Mesodermal cell (in vitro differentiated cells): Measurements from ENCODE around the gene UBTF.

Experiments used
- H3K27ac ChIP-seq: 2 replicates; pipeline ENCODE4 v1.7.0; 2013; ENCODE audit warnings: mild to moderate bottlenecking, low read depth, low read length, moderate library complexity; ENCODE audit not compliant: severe bottlenecking
- H3K36me3 ChIP-seq: 2 replicates; pipeline ENCODE4 v1.7.1; 2013; ENCODE audit warnings: mild to moderate bottlenecking, low read length, moderate library complexity; ENCODE audit not compliant: control insufficient read depth, insufficient read depth
- H3K4me1 ChIP-seq: one replicate; pipeline ENCODE4 v1.7.1; 2013; ENCODE audit warnings: mild to moderate bottlenecking, low read length; ENCODE audit not compliant: insufficient read depth, control insufficient read depth, poor library complexity, severe bottlenecking
- H3K4me3 ChIP-seq: 2 replicates; pipeline ENCODE4 v1.7.0; 2013; ENCODE audit warnings: low read length, control low read depth, mild to moderate bottlenecking; ENCODE audit not compliant: insufficient read depth, poor library complexity, severe bottlenecking; ENCODE audit errors: extremely low read depth
- H3K9me3 ChIP-seq: 2 replicates; pipeline ENCODE4 v1.7.1; 2013; ENCODE audit warnings: mild to moderate bottlenecking, low read length, moderate library complexity; ENCODE audit not compliant: control insufficient read depth
- WGBS, 2 experiments: methylation state at CpG; one replicate each; pipeline ENCODE4 v1.1.5; 2013; ENCODE audit warnings: missing lambda C conversion rate in 2 of 2; ENCODE audit not compliant: insufficient coverage in 2 of 2; 5-methylcytosine and 5-hydroxymethylcytosine counted together

UBTF gene

GRCh38 chr17:44192750-44193149 lies 26.7 kb downstream of the UBTF start:
- WGBS, 2 experiments = 100% methylated on average over 2 of the region's 5 CpGs
- H3K4me1 ChIP-seq = peaks cover 12% of the 10 kb centered on the region
- H3K9me3 ChIP-seq = no peaks in the 10 kb centered on the region
- peak overlapping the region; percentile 53 for H3K27ac ChIP-seq
- peaks cover 84% of the 10 kb centered on the region for H3K36me3 ChIP-seq
- H3K4me3 ChIP-seq = no peak overlapping the region

GRCh38 chr17:44191941-44192496 lies 27.5 kb downstream of the UBTF start:
- H3K27ac ChIP-seq = peak overlapping the region; percentile 45
- no peaks in the 10 kb centered on the region for H3K9me3 ChIP-seq
- WGBS, 2 experiments = no CpG with 5 or more reads among the region's 7 CpGs
- peaks cover 5% of the 10 kb centered on the region for H3K4me1 ChIP-seq
- no peak overlapping the region for H3K4me3 ChIP-seq
- peaks cover 76% of the 10 kb centered on the region for H3K36me3 ChIP-seq

- 88 to 93% methylated on average over 5 of the region's 5 CpGs for WGBS, 2 experiments
- Histone ChIP-seq H3K9me3 (no peaks in the 10 kb centered on the region), H3K4me3 (no peak overlapping the region), H3K27ac (peak overlapping the region; percentile 23), H3K36me3 (peaks cover 70% of the 10 kb centered on the region), H3K4me1 (peaks cover 3% of the 10 kb centered on the region)
Measured at GRCh38 chr17:44191369-44191768, 28.1 kb downstream of the UBTF start.

- Histone ChIP-seq H3K4me3 (no peak overlapping the region), H3K27ac (no peak overlapping the region), H3K9me3 (no peaks in the 10 kb centered on the region), H3K36me3 (peaks cover 65% of the 10 kb centered on the region), H3K4me1 (peaks cover 3% of the 10 kb centered on the region)
- 94 to 98% methylated on average over 6 of the region's 10 CpGs for WGBS, 2 experiments
Measured at GRCh38 chr17:44190481-44190880, 29.0 kb downstream of the UBTF start.

- H3K27ac ChIP-seq = no peak overlapping the region
- H3K36me3 ChIP-seq = peaks cover 62% of the 10 kb centered on the region
- 89 to 99% methylated on average over 6 to 7 of the region's 12 CpGs for WGBS, 2 experiments
- H3K4me3 ChIP-seq = no peak overlapping the region
- peaks cover 7% of the 10 kb centered on the region for H3K4me1 ChIP-seq
- no peaks in the 10 kb centered on the region for H3K9me3 ChIP-seq
Measured at GRCh38 chr17:44188576-44189403, 30.7 kb downstream of the UBTF start.

- no peaks in the 10 kb centered on the region for H3K9me3 ChIP-seq
- peak overlapping the region; percentile 96 for H3K4me3 ChIP-seq
- peaks cover 7% of the 10 kb centered on the region for H3K4me1 ChIP-seq
- H3K36me3 ChIP-seq = peaks cover 65% of the 10 kb centered on the region
- 6 to 7% methylated on average over 20 to 21 of the region's 32 CpGs for WGBS, 2 experiments
- peak overlapping the region; percentile 87 for H3K27ac ChIP-seq
Measured at GRCh38 chr17:44187131-44187899, 32.2 kb downstream of the UBTF start.

- Histone ChIP-seq H3K4me1 (peaks cover 7% of the 10 kb centered on the region), H3K4me3 (peak within 1 kb of the TSS; percentile 96), H3K27ac (peak within 1 kb of the TSS; percentile 87), H3K36me3 (peaks cover 66% of the 10 kb centered on the region), H3K9me3 (no peaks in the 10 kb centered on the region)
- 0% methylated on average over 44 to 46 of the region's 50 CpGs for WGBS, 2 experiments
Measured at GRCh38 chr17:44186307-44187130, 33.0 kb downstream of the UBTF start, which contains the start of gene TMUB2. TMUB2 (plus strand) TSS chr17:44186972; CDS start chr17:44187709, 737 bp downstream.

- 97 to 99% methylated on average over 8 of the region's 8 CpGs for WGBS, 2 experiments
- no peaks in the 10 kb centered on the region for H3K9me3 ChIP-seq
Measured at GRCh38 chr17:44184212-44184810, 35.2 kb downstream of the UBTF start.

GRCh38 chr17:44183024-44183423 lies 36.5 kb downstream of the UBTF start:
- H3K4me3 ChIP-seq = no peak overlapping the region
- peaks cover 43% of the 10 kb centered on the region for H3K36me3 ChIP-seq
- no peak overlapping the region for H3K27ac ChIP-seq
- WGBS, 2 experiments = no CpG with 5 or more reads among the region's 2 CpGs
- peaks cover 7% of the 10 kb centered on the region for H3K4me1 ChIP-seq
- no peaks in the 10 kb centered on the region for H3K9me3 ChIP-seq

More at GRCh38 chr17:44184212-44184810, 35.2 kb downstream of the UBTF start:
- Histone ChIP-seq H3K4me1 (peaks cover 7% of the 10 kb centered on the region), H3K4me3 (no peak overlapping the region), H3K36me3 (peaks cover 48% of the 10 kb centered on the region), H3K27ac (no peak overlapping the region)

GRCh38 chr17:44178133-44178532 lies 41.3 kb downstream of the UBTF start:
- WGBS, 2 experiments = 95 to 98% methylated on average over 14 of the region's 14 CpGs
- Histone ChIP-seq H3K4me3 (no peak overlapping the region), H3K27ac (no peak overlapping the region), H3K9me3 (no peaks in the 10 kb centered on the region), H3K4me1 (no peaks in the 10 kb centered on the region), H3K36me3 (peaks cover 46% of the 10 kb centered on the region)
